HAP-1 (cell line): Measurements from ENCODE around the gene PDILT.
"Not testable (repeated sequence)": the region's sequence is repeated elsewhere in the genome, so short reads cannot be mapped to it uniquely, and the experiment has no call there.

Experiments
- DNase-seq, 2 experiments: peaks; one replicate each; pipeline ENCODE4 v3.0.0-alpha.2; 2016 to 2020; ENCODE audit warnings: low spot score in 2 of 2
- H3K27me3 ChIP-seq: fragments of 250-450 bp; sonication (Bioruptor Pico); 2 replicates; pipeline ENCODE4 v1.5.1; 2020; ENCODE audit warnings: low read depth, mild to moderate bottlenecking, moderate library complexity
- H3K36me3 ChIP-seq: fragments of 250-450 bp; sonication (Bioruptor Pico); replicated peaks from 2 replicates; pipeline ENCODE4 v1.5.1; 2020; ENCODE audit warnings: mild to moderate bottlenecking
- H3K4me1 ChIP-seq: fragments of 250-450 bp; sonication (Bioruptor Pico); 2 replicates; pipeline ENCODE4 v1.5.1; 2020; ENCODE audit warnings: mild to moderate bottlenecking
- H3K4me3 ChIP-seq: fragments of 250-450 bp; sonication (Bioruptor Pico); 2 replicates; pipeline ENCODE4 v1.5.1; 2020; ENCODE audit warnings: mild to moderate bottlenecking, moderate library complexity
- H3K9me3 ChIP-seq: fragments of 250-450 bp; sonication (Bioruptor Pico); 2 replicates; pipeline ENCODE4 v1.5.1; 2020; ENCODE audit warnings: mild to moderate bottlenecking, moderate library complexity
- in situ Hi-C: fragments of 300-500 bp; cut with MboI; formaldehyde crosslinking; loops from 3 replicates; pipeline ENCODE4 v1.14.3; 2020; ENCODE audit warnings: low sequenced_read_pairs, inconsistent platforms, mixed read lengths

Gene PDILT

DNA sequence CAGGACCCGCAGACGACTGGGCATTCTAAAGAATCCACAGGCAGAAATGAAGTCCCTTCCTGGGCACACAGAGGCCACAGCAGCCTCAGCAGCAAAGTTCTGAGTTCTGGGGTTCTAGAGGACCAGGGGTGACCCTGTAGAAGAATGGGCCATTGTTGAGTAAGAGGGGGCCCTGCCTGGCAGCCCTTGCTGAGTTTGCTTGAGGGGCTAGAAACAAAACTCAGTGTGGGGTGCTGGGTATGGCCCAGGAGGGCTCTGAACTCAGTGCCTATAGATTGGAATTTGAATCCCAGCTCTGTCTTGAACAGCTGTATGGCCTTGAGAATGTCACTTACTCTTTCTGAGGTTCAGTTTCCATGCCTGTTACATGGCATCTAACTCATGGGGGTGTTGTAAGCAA is at the start of gene PDILT:
PDILT (minus strand) TSS at position 101 of the 400 bp plus-strand sequence. CDS start 5,437 bp downstream, outside the sequence.
- Histone ChIP-seq H3K27me3 (no peaks in the 10 kb centered on the region), H3K36me3 (no peaks in the 10 kb centered on the region), H3K9me3 (no peaks in the 10 kb centered on the region), H3K4me1 (no peaks in the 10 kb centered on the region), H3K4me3 (no peak within 1 kb of the TSS)
- DNase-seq, result no peak
- in situ Hi-C loops, result no loop called here

DNA sequence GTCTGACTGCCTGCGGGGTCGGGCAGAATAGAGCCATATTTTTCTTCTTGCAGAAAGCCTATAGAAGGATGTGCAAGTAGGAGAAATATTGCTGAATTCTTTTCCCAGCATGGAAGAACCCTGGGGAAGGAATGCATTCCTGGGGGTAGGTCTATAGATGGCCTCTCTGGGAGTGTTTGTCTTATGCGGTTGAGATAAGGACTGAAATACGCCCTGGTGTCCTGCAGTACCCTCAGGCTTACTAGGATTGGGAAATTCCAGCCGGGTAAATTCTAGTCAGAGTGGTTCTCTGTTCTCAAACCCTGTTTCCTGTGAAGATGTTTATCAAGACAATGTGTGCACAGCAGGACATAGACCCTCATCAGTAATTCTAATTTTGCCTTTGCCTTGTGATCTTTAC is 49.1 kb upstream of the PDILT start:
- H3K27me3 ChIP-seq, H3K9me3 ChIP-seq, DNase-seq, H3K4me1 ChIP-seq, H3K36me3 ChIP-seq, H3K4me3 ChIP-seq, in situ Hi-C loops: not testable (repeated sequence)

- H3K27me3 ChIP-seq, H3K4me3 ChIP-seq, DNase-seq, H3K9me3 ChIP-seq, H3K36me3 ChIP-seq, in situ Hi-C loops, H3K4me1 ChIP-seq: not testable (repeated sequence)
Measured at GRCh38 chr16:20451364-20451763, 46.8 kb upstream of the PDILT start, which contains the start of gene ACSM2A. Gene ACSM2A (plus strand): TSS chr16:20451521. CDS start chr16:20460115, 8,594 bp downstream.

- H3K36me3 ChIP-seq, H3K27me3 ChIP-seq, in situ Hi-C loops, DNase-seq, H3K4me1 ChIP-seq, H3K9me3 ChIP-seq, H3K4me3 ChIP-seq: not testable (repeated sequence)
Measured at GRCh38 chr16:20446652-20447393, 42.3 kb upstream of the PDILT start.

DNA sequence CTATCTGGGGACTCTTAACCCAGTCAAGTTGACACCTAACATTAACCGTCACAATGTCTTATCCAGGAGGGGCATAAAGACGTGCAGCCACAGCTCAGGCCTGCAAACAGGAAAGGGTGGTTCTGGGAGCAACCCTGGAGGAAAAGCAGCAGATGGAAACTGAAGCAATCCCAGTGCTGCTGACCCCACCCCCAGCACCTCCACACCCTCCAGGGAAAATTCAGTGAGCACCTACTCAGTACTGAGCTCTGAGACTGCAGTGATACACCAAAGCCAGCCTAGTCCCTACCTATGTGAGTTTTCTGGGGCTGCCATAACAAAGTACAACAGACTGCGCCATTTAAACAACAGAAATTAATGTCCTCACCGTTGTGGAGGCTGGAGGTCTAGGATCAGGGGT is 37.3 kb upstream of the PDILT start:
- in situ Hi-C loops, H3K4me1 ChIP-seq, DNase-seq, H3K27me3 ChIP-seq, H3K36me3 ChIP-seq, H3K9me3 ChIP-seq, H3K4me3 ChIP-seq: not testable (repeated sequence)

GRCh38 chr16:20441191-20441590 is 36.7 kb upstream of the PDILT start:
- Histone ChIP-seq H3K9me3 (no peaks in the 10 kb centered on the region), H3K4me1 (no peaks in the 10 kb centered on the region), H3K4me3 (no peak overlapping the region), H3K36me3 (no peaks in the 10 kb centered on the region), H3K27me3 (no peaks in the 10 kb centered on the region)
- DNase-seq, result no peak
- in situ Hi-C loops, result no loop called here

- DNase-seq, H3K27me3 ChIP-seq, H3K36me3 ChIP-seq, H3K4me1 ChIP-seq, H3K9me3 ChIP-seq, H3K4me3 ChIP-seq, in situ Hi-C loops: not testable (repeated sequence)
Measured at GRCh38 chr16:20440731-20441130, 36.2 kb upstream of the PDILT start.

DNA sequence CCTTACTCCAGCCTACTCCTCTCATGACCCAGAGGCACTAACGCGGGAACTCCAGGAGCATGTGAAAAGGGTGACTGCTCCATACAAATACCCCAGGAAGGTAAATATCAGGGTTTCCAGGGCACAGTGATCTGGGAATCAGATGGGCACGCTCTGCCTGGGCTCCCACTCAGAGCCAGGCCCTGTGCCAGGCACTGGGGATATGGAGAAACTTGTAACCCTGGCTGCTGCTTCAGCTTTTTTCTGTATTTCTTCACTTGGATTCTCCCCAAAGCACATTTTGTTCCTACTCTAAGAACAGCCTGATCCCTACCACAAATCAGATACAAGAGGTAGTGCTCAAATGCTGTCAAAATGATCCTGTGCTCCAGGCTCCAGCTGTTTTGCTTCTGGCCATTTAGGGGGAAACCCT is 35.3 kb upstream of the PDILT start:
- in situ Hi-C loops, H3K27me3 ChIP-seq, H3K4me3 ChIP-seq, H3K9me3 ChIP-seq, DNase-seq, H3K4me1 ChIP-seq, H3K36me3 ChIP-seq: not testable (repeated sequence)

DNA sequence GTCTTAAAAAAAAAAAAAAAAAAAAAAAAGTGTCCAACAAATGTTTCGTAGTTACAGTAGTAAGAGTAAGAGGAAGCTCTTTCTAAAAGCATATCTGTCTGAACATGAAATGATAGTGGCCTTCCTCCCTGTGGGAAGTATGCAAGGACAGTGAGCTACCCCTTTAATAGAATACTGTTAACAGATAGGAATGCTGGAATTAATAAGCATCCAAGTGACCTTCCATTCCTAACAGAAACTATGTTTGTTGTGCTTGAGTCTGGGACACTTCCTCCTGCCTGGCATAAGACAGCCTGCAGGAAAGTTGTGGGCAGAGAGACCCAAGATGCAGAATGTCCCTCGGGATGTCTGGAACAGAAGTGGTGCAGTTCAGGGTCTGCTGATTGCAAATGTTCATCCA is 34.4 kb upstream of the PDILT start:
- H3K4me3 ChIP-seq, H3K4me1 ChIP-seq, in situ Hi-C loops, H3K36me3 ChIP-seq, H3K27me3 ChIP-seq, H3K9me3 ChIP-seq, DNase-seq: not testable (repeated sequence)

DNA sequence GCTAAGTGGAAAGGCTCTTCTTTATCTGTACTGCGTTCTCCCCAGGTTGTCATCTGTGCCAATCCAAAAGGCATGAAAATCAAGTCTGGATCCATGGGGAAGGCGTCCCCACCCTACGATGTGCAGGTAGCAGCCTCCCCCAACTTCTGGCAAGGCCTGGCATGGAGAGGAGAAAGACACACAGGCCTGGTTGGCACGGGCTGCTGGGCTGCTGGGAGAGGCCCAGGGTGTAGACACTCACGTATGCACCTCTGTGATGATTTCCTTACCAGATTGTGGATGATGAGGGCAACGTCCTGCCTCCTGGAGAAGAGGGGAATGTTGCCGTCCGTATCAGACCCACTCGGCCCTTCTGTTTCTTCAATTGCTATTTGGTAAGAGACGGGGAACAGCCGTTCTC is 26.4 kb upstream of the PDILT start:
- Histone ChIP-seq H3K36me3 (no peaks in the 10 kb centered on the region), H3K27me3 (no peaks in the 10 kb centered on the region), H3K4me1 (no peaks in the 10 kb centered on the region), H3K9me3 (no peaks in the 10 kb centered on the region), H3K4me3 (no peak overlapping the region)
- in situ Hi-C loops, result no loop called here
- DNase-seq, result no peak

DNA sequence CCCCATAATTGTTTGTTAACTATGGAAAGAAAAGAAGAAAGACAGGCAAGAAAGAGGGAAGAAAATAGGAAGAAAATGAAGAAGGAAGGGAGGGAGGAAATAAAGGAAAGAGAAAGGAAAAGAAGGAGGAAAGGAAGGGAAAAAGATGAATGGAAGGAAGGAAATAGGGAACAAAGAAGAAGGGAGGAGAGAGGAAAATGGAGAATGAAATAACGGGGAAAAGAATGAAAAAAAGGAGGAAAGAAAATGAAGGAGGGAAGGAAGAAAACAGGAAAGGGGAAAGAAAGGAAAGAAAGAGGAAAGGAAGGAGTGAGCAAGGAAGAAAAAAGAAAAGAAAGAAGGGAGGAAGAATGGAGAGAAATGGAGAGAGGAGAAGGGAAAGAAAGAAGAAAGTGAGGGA is 25.9 kb upstream of the PDILT start:
- H3K9me3 ChIP-seq, in situ Hi-C loops, DNase-seq, H3K36me3 ChIP-seq, H3K4me3 ChIP-seq, H3K4me1 ChIP-seq, H3K27me3 ChIP-seq: not testable (repeated sequence)

DNA sequence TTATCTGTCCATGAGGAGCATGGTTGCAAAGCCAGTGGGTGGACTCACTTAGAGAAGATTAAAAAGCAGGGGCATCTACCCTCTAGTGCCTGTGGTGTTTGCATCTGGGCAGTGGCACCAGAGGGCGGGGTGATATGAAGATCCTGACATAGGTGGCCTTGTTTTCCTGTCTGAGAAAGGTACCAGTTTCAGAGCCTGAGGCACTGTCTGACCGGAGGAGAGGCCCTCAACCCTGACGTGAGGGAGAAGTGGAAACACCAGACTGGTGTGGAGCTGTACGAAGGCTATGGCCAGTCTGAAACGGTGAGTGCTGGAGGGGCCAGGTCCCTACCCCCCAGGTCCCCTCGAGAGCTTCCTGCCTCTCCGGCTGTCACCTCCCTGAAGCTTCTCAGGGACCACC is 25.0 kb upstream of the PDILT start:
- in situ Hi-C loops, H3K36me3 ChIP-seq, H3K4me3 ChIP-seq, H3K4me1 ChIP-seq, H3K9me3 ChIP-seq, DNase-seq, H3K27me3 ChIP-seq: not testable (repeated sequence)

- H3K4me1 ChIP-seq, H3K9me3 ChIP-seq, H3K36me3 ChIP-seq, DNase-seq, in situ Hi-C loops, H3K4me3 ChIP-seq, H3K27me3 ChIP-seq: not testable (repeated sequence)
Measured at GRCh38 chr16:20427401-20427797, 22.9 kb upstream of the PDILT start.

DNA sequence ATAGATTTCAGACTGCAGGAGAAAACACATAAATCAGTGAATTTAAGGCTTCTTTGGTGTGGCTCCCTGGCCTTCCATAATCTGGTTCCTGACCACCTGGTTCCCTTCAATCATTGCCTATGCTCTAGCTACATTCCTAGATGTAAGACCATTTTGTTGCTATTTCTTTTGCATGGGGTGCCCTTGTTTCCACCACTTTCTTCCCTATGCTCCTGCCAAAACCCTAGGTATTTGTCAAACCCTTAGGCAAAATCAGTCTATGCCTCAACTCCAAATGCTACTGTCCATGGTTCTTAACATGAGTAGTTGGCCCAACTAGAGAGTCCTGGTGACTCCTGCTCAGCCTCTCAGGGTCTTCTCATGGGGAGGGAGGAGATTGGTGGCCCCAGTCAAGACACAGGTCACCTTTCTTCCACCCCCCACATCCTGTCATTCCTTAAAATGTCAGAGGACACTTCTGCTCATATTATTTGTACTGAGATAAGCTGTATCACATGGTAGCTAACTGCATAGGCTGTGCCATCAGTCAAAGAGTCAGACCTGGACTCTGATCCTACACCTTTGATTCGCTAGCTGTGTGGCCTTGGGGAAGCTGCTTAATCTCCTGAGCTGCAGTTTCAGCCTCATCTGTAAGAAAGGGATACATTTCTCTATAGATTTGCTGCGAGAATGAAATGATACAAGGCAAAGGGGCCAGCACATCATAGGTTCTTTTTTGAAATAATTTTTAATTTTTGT is 19.8 kb upstream of the PDILT start:
- Histone ChIP-seq H3K36me3 (no peaks in the 10 kb centered on the region), H3K4me1 (no peaks in the 10 kb centered on the region), H3K27me3 (no peaks in the 10 kb centered on the region), H3K4me3 (no peak overlapping the region), H3K9me3 (no peaks in the 10 kb centered on the region)
- DNase-seq, result no peak
- in situ Hi-C loops, result no loop called here
